Ovary (tissue), 3 donors: ENCODE results near the gene RHEB.

Source experiments
- CTCF ChIP-seq, 3 donors: fragments of 450-650 bp in 2 of 3; fragments of 200-600 bp in 1 of 3; IDR thresholded peaks; one replicate each; pipeline versions ENCODE4 v1.5.1 to v1.8.0; 2016 to 2022; ENCODE audit warnings: antibody characterized with exemption in 3 of 3, mild to moderate bottlenecking in 1 of 3
- EP300 ChIP-seq: sonication (generic); formaldehyde crosslinking; IDR thresholded peaks from one replicate; pipeline ENCODE4 v1.6.1; 2017; ENCODE audit warnings: antibody characterized with exemption
- donor health status: DM: no; HTN: no; CAD: no.

GRCh38 chr7:151511270-151511669 lies 8.4 kb downstream of the RHEB start:
- TF ChIP-seq EP300 (no peak), CTCF (IDR thresholded peaks at IDR 0.05) (no peak)
